ENCODE results near the gene LOXL4. TPM values are rescaled to one million over a fixed set of nuclear protein-coding genes. Genes with fewer than 3 reads are reported as not detected.
"Not testable (repeated sequence)": the region's sequence is repeated elsewhere in the genome, so short reads cannot be mapped to it uniquely, and the experiment has no call there.

LOXL4 gene
- total RNA-seq, 2 experiments from 2014 or later, result not detected

- DNase-seq (no peak), ATAC-seq (ENCODE audit: poor library complexity) (no peak)
- H3K36me3 Mint-ChIP-seq (ENCODE audit: low read depth), result peaks cover 94% of the 10 kb centered on the region
- no peaks in the 10 kb centered on the region for H3K9me3 ChIP-seq (ENCODE audit: control insufficient read depth in 1 of 2, insufficient read depth in 1 of 2, low read length in 2 of 2)
- H3K9me3 Mint-ChIP-seq, result no peaks in the 10 kb centered on the region
- no peaks in the 10 kb centered on the region for H3K27me3 Mint-ChIP-seq
- no peak overlapping the region for H3K27ac Mint-ChIP-seq
- TF ChIP-seq CTCF (IDR thresholded peaks at IDR 0.05), result no peak
- H3K4me1 ChIP-seq (ENCODE audit: insufficient read depth, low read length), result no peaks in the 10 kb centered on the region
- H3K27ac ChIP-seq (ENCODE audit: low read depth in 1 of 2, low read length in 2 of 2), result no peak overlapping the region
- H3K27me3 ChIP-seq (ENCODE audit: control insufficient read depth in 1 of 2, insufficient read depth in 2 of 2, low read length in 2 of 2), result no peaks in the 10 kb centered on the region
- intact Hi-C loops (cut with DNase I, micrococcal nuclease), result no loop called here
- H3K4me1 Mint-ChIP-seq (ENCODE audit: low read depth), result peaks cover 3% of the 10 kb centered on the region
- ChIA-PET CTCF (no interaction called here), POLR2A (no interaction called here)
- H3K4me3 Mint-ChIP-seq, result no peak overlapping the region
- peaks cover 56% of the 10 kb centered on the region for H3K36me3 ChIP-seq (ENCODE audit: insufficient read depth, low read length)
- no peak overlapping the region for H3K4me3 ChIP-seq (ENCODE audit: low read length)
Observed at GRCh38 chr10:98236862-98237261, 31.1 kb downstream of the LOXL4 start.

GRCh38 chr10:98235846-98236245, 32.1 kb downstream of the LOXL4 start:
- ChIA-PET CTCF (no interaction called here), POLR2A (interaction anchor here (0.6 kb wide), 1 partner anchor 16 kb away, joined by 3 read pairs; no protein-coding TSS in a partner anchor)
- intact Hi-C loops (cut with DNase I, micrococcal nuclease), result no loop called here
- no peak for TF ChIP-seq CTCF (IDR thresholded peaks at IDR 0.05)
- Histone ChIP-seq H3K4me3 (ENCODE audit: low read length) (no peak overlapping the region), H3K27ac (ENCODE audit: low read depth in 1 of 2, low read length in 2 of 2) (no peak overlapping the region), H3K9me3 (ENCODE audit: control insufficient read depth in 1 of 2, insufficient read depth in 1 of 2, low read length in 2 of 2) (no peaks in the 10 kb centered on the region), H3K4me1 (ENCODE audit: insufficient read depth, low read length) (no peaks in the 10 kb centered on the region), H3K36me3 (ENCODE audit: insufficient read depth, low read length) (peaks cover 65% of the 10 kb centered on the region), H3K27me3 (ENCODE audit: control insufficient read depth in 1 of 2, insufficient read depth in 2 of 2, low read length in 2 of 2) (no peaks in the 10 kb centered on the region)
- H3K9me3 Mint-ChIP-seq, result no peaks in the 10 kb centered on the region
- no peak overlapping the region for H3K27ac Mint-ChIP-seq
- H3K36me3 Mint-ChIP-seq (ENCODE audit: low read depth), result peaks cover 94% of the 10 kb centered on the region
- no peak for ATAC-seq (ENCODE audit: poor library complexity)
- no peak for DNase-seq
- no peak overlapping the region for H3K4me3 Mint-ChIP-seq
- H3K4me1 Mint-ChIP-seq (ENCODE audit: low read depth), result peaks cover 3% of the 10 kb centered on the region
- H3K27me3 Mint-ChIP-seq, result no peaks in the 10 kb centered on the region

GRCh38 chr10:98231417-98231816, 36.6 kb downstream of the LOXL4 start:
- no peak for TF ChIP-seq CTCF (IDR thresholded peaks at IDR 0.05)
- Histone ChIP-seq H3K36me3 (ENCODE audit: insufficient read depth, low read length) (peaks cover 37% of the 10 kb centered on the region), H3K4me3 (ENCODE audit: low read length) (no peak overlapping the region), H3K9me3 (ENCODE audit: control insufficient read depth in 1 of 2, insufficient read depth in 1 of 2, low read length in 2 of 2) (no peaks in the 10 kb centered on the region), H3K27ac (ENCODE audit: low read depth in 1 of 2, low read length in 2 of 2) (no peak overlapping the region), H3K4me1 (ENCODE audit: insufficient read depth, low read length) (no peaks in the 10 kb centered on the region), H3K27me3 (ENCODE audit: control insufficient read depth in 1 of 2, insufficient read depth in 2 of 2, low read length in 2 of 2) (no peaks in the 10 kb centered on the region)
- Mint-ChIP-seq H3K36me3 (ENCODE audit: low read depth) (peaks cover 88% of the 10 kb centered on the region), H3K27ac (no peak overlapping the region), H3K4me3 (no peak overlapping the region), H3K27me3 (no peaks in the 10 kb centered on the region), H3K4me1 (ENCODE audit: low read depth) (peaks cover 11% of the 10 kb centered on the region), H3K9me3 (no peaks in the 10 kb centered on the region)
- intact Hi-C loops (cut with DNase I, micrococcal nuclease), result no loop called here
- ChIA-PET CTCF (no interaction called here), POLR2A (no interaction called here)
- no peak for ATAC-seq (ENCODE audit: poor library complexity)
- no peak for DNase-seq

GRCh38 chr10:98228266-98228665, 39.7 kb downstream of the LOXL4 start:
- intact Hi-C loops (cut with DNase I, micrococcal nuclease); H3K9me3 ChIP-seq (ENCODE audit: control insufficient read depth in 1 of 2, insufficient read depth in 1 of 2, low read length in 2 of 2); H3K4me3 Mint-ChIP-seq; POLR2A ChIA-PET; H3K27ac Mint-ChIP-seq; ATAC-seq (ENCODE audit: poor library complexity); H3K27me3 Mint-ChIP-seq; CTCF ChIA-PET; H3K27ac ChIP-seq (ENCODE audit: low read depth in 1 of 2, low read length in 2 of 2); DNase-seq; H3K9me3 Mint-ChIP-seq; H3K4me1 ChIP-seq (ENCODE audit: insufficient read depth, low read length); H3K27me3 ChIP-seq (ENCODE audit: control insufficient read depth in 1 of 2, insufficient read depth in 2 of 2, low read length in 2 of 2); H3K4me3 ChIP-seq (ENCODE audit: low read length): not testable (repeated sequence)
- H3K36me3 Mint-ChIP-seq (ENCODE audit: low read depth), result peaks cover 85% of the 10 kb centered on the region
- peaks cover 20% of the 10 kb centered on the region for H3K4me1 Mint-ChIP-seq (ENCODE audit: low read depth)
- H3K36me3 ChIP-seq (ENCODE audit: insufficient read depth, low read length), result peaks cover 25% of the 10 kb centered on the region

GRCh38 chr10:98227713-98228112, 40.3 kb downstream of the LOXL4 start:
- H3K27ac Mint-ChIP-seq; intact Hi-C loops (cut with DNase I, micrococcal nuclease); POLR2A ChIA-PET; ATAC-seq (ENCODE audit: poor library complexity); DNase-seq; H3K4me3 Mint-ChIP-seq; H3K27me3 Mint-ChIP-seq; CTCF ChIA-PET; H3K9me3 Mint-ChIP-seq; H3K4me3 ChIP-seq (ENCODE audit: low read length); H3K9me3 ChIP-seq (ENCODE audit: control insufficient read depth in 1 of 2, insufficient read depth in 1 of 2, low read length in 2 of 2); H3K27ac ChIP-seq (ENCODE audit: low read depth in 1 of 2, low read length in 2 of 2); H3K27me3 ChIP-seq (ENCODE audit: control insufficient read depth in 1 of 2, insufficient read depth in 2 of 2, low read length in 2 of 2); H3K4me1 ChIP-seq (ENCODE audit: insufficient read depth, low read length): not testable (repeated sequence)
- peaks cover 81% of the 10 kb centered on the region for H3K36me3 Mint-ChIP-seq (ENCODE audit: low read depth)
- H3K36me3 ChIP-seq (ENCODE audit: insufficient read depth, low read length), result peaks cover 25% of the 10 kb centered on the region
- peaks cover 22% of the 10 kb centered on the region for H3K4me1 Mint-ChIP-seq (ENCODE audit: low read depth)
